Peyer's patch (tissue), 4 donors: ENCODE results near the gene RSPH1. TPM values are rescaled to one million over a fixed set of nuclear protein-coding genes. Genes with fewer than 3 reads are reported as not detected.

Source experiments
- DNase-seq, 3 donors: peaks; one replicate each; pipeline ENCODE4 v3.0.0-alpha.2; 2017 to 2019
- H3K27ac ChIP-seq, 4 donors: fragments of 200-600 bp; sonication (generic); one replicate each; pipeline ENCODE4 v1.5.1; 2016 to 2019
- H3K27me3 ChIP-seq, 2 donors: fragments of 200-600 bp; sonication (generic); one replicate each; pipeline ENCODE4 v1.5.1; 2019
- H3K36me3 ChIP-seq, 3 donors: fragments of 200-600 bp; sonication (generic); one replicate each; pipeline ENCODE4 v1.5.1; 2016 to 2019
- H3K4me1 ChIP-seq, 4 donors: fragments of 200-600 bp; sonication (generic); one replicate each; pipeline ENCODE4 v1.5.1; 2016 to 2019
- H3K4me3 ChIP-seq, 4 donors: fragments of 200-600 bp; sonication (generic); 1 replicate in 3 of 4; 2 replicates in 1 of 4; pipeline ENCODE4 v1.5.1; 2016 to 2019; ENCODE audit warnings: mild to moderate bottlenecking in 1 of 4
- H3K9me3 ChIP-seq, 4 donors: fragments of 200-600 bp; sonication (generic); one replicate each; pipeline ENCODE4 v1.5.1; 2016 to 2019; ENCODE audit warnings: mild to moderate bottlenecking in 1 of 4
- POLR2A ChIP-seq, 2 donors: fragments of 450-650 bp; IDR thresholded peaks; one replicate each; pipeline ENCODE4 v1.5.1; 2017; ENCODE audit warnings: antibody characterized with exemption in 2 of 2, mild to moderate bottlenecking in 2 of 2, moderate library complexity in 2 of 2
- total RNA-seq, 4 donors: library from RNA; depleted of rRNA; stranded (reverse); fragments of >200 nt; gene quantifications; one replicate each; pipeline ENCODE4 v1.1.0, GENCODE V29; 2016
- TF ChIP-seq, protein P1 (sequence below), 6 experiments: fragments of 450-650 bp in 4 of 6; fragments of 200-600 bp in 2 of 6; sonication (generic) in 1 of 6; IDR thresholded peaks; one replicate each; pipeline ENCODE4 v1.5.1; 2017 to 2019; ENCODE audit warnings: antibody characterized with exemption in 6 of 6, mild to moderate bottlenecking in 3 of 6, moderate library complexity in 1 of 6

The RSPH1 gene
- total RNA-seq, 4 donors from 2014 or later = 2.5 to 11.0 (median 6.7) TPM

DNA sequence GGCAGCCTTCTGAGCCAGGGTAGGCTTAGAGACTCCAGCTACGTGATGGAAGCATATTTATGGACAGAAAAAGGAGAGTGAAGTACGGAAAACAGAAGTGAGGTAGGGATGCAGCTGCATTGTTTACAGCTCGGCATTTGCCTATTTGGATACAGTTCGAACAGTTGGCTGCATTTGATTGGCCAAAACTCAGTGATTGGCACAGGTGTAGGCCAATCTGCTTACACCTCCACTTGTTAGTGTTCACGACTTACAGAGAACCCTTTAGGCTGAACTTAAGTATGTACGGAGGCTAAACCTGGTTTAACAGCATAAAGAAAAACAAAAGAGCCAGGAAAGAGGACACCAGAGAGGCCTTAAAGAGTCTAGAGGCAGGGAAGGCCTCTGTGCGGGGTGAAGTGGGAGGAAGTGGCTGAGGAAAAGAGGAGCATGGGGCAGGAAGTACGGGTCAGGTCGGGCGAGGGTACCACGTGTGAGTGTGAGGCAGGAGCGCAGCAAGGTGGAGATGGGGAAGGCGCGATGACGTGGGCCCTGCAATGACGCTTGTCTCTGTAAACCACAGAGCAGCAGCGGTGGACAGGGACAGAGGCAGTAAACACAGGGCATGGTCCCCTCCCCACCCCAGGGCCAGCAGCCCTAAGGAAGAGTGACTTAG lies 32.0 kb downstream of the RSPH1 start:
- Histone ChIP-seq H3K9me3 (no peaks in the 10 kb centered on the region), H3K4me1 (peaks cover 10 to 77% (median 26%) of the 10 kb centered on the region in 4 donors), H3K27me3 (no peaks in the 10 kb centered on the region), H3K36me3 (no peaks in the 10 kb centered on the region), H3K4me3 (no peak overlapping the region), H3K27ac (peak overlapping the region in 3 of 4 donors; percentile 45 to 94 (median 89))
- DNase-seq = peak; percentile 61 to 87 (median 63)
- TF ChIP-seq, protein P1, sequence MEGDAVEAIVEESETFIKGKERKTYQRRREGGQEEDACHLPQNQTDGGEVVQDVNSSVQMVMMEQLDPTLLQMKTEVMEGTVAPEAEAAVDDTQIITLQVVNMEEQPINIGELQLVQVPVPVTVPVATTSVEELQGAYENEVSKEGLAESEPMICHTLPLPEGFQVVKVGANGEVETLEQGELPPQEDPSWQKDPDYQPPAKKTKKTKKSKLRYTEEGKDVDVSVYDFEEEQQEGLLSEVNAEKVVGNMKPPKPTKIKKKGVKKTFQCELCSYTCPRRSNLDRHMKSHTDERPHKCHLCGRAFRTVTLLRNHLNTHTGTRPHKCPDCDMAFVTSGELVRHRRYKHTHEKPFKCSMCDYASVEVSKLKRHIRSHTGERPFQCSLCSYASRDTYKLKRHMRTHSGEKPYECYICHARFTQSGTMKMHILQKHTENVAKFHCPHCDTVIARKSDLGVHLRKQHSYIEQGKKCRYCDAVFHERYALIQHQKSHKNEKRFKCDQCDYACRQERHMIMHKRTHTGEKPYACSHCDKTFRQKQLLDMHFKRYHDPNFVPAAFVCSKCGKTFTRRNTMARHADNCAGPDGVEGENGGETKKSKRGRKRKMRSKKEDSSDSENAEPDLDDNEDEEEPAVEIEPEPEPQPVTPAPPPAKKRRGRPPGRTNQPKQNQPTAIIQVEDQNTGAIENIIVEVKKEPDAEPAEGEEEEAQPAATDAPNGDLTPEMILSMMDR (IDR thresholded peaks at IDR 0.05) = no peak
- no peak for TF ChIP-seq POLR2A (IDR thresholded peaks at IDR 0.05)

DNA sequence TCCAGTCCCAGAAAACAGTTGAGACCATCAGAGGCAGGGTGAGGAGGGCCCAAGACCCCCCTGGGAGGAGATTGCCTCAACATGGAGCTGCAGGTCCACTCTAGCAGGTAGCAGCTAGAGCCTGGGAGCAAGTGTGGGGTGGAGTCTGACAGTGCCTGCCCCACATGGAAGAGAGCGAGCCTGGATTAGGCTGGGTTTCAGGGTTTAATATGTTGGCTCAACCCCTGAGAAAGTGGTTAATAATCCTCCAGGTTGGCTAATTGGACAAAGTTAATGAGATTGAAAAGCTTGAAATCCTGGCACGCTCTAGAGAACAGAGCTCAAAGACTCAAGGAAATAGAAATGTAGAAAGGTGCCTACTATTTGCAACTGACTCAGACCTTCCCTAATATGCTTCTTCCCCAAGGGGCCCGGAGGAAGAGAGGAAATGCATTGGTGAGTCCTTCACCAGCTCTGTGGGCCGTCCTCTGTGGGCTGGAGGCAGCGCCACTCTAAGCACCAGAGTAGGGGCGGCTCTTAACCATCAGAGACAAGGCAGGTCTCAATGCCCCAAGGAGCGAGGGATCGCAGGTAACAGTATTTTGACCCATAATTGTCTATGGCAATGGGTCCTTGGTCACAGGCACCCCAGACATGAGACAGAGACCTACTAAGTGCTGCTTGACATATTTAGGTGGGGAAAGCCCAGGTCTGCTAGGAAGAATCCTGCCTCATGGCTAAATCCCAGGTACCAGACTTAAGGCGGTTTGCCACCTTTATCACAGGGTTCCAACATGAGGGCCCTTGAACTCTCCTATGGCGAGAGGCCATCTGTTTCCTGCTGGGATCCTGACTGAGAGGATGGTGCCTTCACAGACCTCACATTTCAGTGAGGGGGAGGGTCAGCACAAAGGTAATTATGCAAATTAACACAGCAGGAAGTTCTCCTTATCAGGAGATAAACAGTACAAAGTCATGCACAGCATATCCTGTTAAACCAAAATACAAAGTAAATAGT lies 33.8 kb downstream of the RSPH1 start:
- peak; percentile 26 to 68 for TF ChIP-seq POLR2A (IDR thresholded peaks at IDR 0.05)
- TF ChIP-seq, protein P1 (IDR thresholded peaks at IDR 0.05) = no peak
- peak overlapping the region in 2 of 4 donors; percentile 22 to 26 for H3K4me3 ChIP-seq
- H3K27me3 ChIP-seq = no peaks in the 10 kb centered on the region
- peak overlapping the region in 3 of 4 donors; percentile 45 to 94 (median 94) for H3K27ac ChIP-seq
- no peaks in the 10 kb centered on the region for H3K9me3 ChIP-seq
- H3K36me3 ChIP-seq = no peaks in the 10 kb centered on the region
- DNase-seq = peak in 2 of 3 donors; percentile 69 to 79
- H3K4me1 ChIP-seq = peaks cover 10 to 76% (median 26%) of the 10 kb centered on the region in 4 donors

DNA sequence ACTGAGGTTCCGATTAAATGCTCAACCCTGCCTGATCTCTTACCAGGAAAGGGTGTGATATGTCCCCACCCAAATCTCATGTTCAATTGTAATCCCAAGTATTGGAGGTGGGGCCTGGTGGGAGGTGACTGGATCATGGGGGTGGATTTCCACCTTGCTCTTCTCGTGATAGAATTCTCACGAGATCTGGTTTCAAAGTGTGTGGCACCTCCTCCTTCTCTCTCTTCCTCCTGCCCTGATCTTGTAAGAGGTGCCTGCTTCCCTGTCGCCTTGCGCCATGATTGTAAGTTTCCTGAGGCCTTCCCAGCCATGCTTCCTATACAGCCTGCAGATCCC lies 34.9 kb downstream of the RSPH1 start:
- H3K9me3 ChIP-seq = no peaks in the 10 kb centered on the region
- H3K27me3 ChIP-seq = no peaks in the 10 kb centered on the region
- no peak overlapping the region for H3K4me3 ChIP-seq
- peak in 1 of 3 donors; percentile 48 for DNase-seq
- peak overlapping the region; percentile 45 to 94 (median 80) for H3K27ac ChIP-seq
- H3K36me3 ChIP-seq = no peaks in the 10 kb centered on the region
- TF ChIP-seq, protein P1 (IDR thresholded peaks at IDR 0.05) = no peak
- peak in 1 of 2 donors; percentile 21 for TF ChIP-seq POLR2A (IDR thresholded peaks at IDR 0.05)
- H3K4me1 ChIP-seq = peaks cover 10 to 73% (median 26%) of the 10 kb centered on the region in 4 donors

DNA sequence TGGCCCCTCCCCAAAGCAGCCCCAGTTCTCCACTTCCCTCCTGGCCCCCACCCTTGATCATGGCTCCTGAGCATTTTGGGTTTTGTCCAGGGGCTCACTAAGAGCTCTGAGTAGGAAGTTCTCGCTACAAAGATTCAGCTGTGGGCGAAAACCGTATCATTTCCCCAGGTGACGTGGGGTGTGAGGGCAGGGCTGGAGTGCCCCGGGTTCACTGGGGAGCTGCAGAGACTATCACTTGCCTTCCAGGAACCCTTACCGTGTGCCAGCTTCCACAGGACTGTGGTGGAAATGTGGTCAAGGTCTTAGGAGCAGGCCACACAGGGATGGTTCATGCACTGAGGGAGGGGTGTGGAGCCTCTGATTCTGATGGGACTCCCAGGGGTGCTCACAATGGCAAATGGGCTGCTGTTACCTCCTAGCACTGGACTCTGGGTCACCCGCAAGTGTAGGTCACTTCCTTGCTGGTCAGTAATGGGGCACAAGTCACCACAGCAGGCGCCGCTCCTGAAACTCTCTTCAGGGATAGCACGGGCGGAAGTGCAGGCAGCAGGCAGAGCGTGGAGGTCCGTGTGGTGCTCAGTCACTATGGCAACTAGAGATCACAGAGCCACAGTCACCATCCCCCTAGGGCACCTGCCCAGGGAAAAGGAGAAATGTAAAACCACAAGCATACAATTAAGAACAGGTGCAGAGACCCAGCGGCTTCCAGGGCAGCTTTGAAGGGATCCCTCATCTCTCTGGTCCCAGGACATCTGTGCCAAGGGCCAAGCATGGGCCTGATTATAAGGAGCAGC lies 35.4 kb downstream of the RSPH1 start:
- H3K27me3 ChIP-seq = no peaks in the 10 kb centered on the region
- no peaks in the 10 kb centered on the region for H3K9me3 ChIP-seq
- H3K36me3 ChIP-seq = no peaks in the 10 kb centered on the region
- H3K4me3 ChIP-seq = peak overlapping the region in 1 of 4 donors; percentile 25
- DNase-seq = peak; percentile 60 to 80 (median 80)
- peaks cover 6 to 68% (median 23%) of the 10 kb centered on the region in 4 donors for H3K4me1 ChIP-seq
- TF ChIP-seq, protein P1 (IDR thresholded peaks at IDR 0.05) = no peak
- TF ChIP-seq POLR2A (IDR thresholded peaks at IDR 0.05) = no peak
- H3K27ac ChIP-seq = peak overlapping the region; percentile 45 to 94 (median 80)
